Sigmoid colon (tissue), 4 donors: Measurements from ENCODE around the gene CCDC85B.

Source experiments
- CTCF ChIP-seq, 4 experiments: fragments of 450-650 bp in 3 of 4; fragments of 200-600 bp in 1 of 4; IDR thresholded peaks; one replicate each; pipeline ENCODE4 v1.5.1; 2016 to 2019; ENCODE audit warnings: antibody characterized with exemption in 4 of 4, mild to moderate bottlenecking in 3 of 4, moderate library complexity in 2 of 4
- POLR2A ChIP-seq, 2 donors: fragments of 450-650 bp; IDR thresholded peaks; one replicate each; pipeline ENCODE4 v1.6.1; 2016; ENCODE audit warnings: antibody characterized with exemption in 2 of 2, mild to moderate bottlenecking in 2 of 2, moderate library complexity in 2 of 2
- POLR2AphosphoS5 ChIP-seq, 4 donors: sonication (generic); formaldehyde crosslinking; IDR thresholded peaks; one replicate each; pipeline ENCODE4 v1.6.1; 2017; ENCODE audit warnings: antibody characterized with exemption in 4 of 4

DNA sequence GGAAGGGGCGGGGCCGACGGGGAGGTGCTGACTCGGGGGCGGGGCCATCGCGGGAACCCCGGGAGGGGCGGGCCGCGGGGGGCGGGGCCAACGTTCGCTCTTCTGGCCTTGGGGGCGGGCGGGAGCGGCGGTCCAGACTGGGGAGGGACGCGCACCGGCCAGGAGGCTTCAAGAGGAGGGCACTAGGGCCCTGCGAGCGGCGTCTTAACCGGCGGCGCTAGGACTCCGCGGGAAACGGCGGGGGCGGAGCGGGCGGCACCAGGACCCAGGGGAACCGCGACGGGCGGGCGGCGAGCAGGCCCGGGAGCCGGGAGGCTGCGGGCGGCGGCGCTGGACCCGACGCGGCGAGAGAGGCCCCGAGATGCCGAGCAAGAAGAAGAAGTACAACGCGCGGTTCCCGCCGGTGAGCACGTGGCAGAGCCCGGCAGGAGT lies 28.7 kb downstream of the CCDC85B start, which contains the start of gene DRAP1:
- TF ChIP-seq CTCF (IDR thresholded peaks at IDR 0.05), result no peak
- peak; percentile 32 to 78 (median 72) for TF ChIP-seq POLR2AphosphoS5 (IDR thresholded peaks at IDR 0.05)
- peak; percentile 14 to 32 for TF ChIP-seq POLR2A (IDR thresholded peaks at IDR 0.05)
